Naive B cell (primary cell): ENCODE data around the gene KRT5. TPM values are rescaled to one million over a fixed set of nuclear protein-coding genes. Genes with fewer than 3 reads are reported as not detected.

Experiments used
- ATAC-seq, 2 donors: fragments of 150-1000 bp; cut with Tn5 transposase; 2 replicates each; pipeline ENCODE4 v1.10.0; 2021; ENCODE audit warnings: low read depth in 2 of 2, mild to moderate bottlenecking in 2 of 2, moderate library complexity in 2 of 2
- DNase-seq: peaks from one replicate; pipeline ENCODE4 v3.0.0; 2022
- H3K27ac Mint-ChIP-seq, 6 donors: one replicate each; pipeline ENCODE4 v1.8.0; 2020 to 2022; ENCODE audit warnings: mild to moderate bottlenecking in 6 of 6, mixed read lengths in 6 of 6, moderate library complexity in 5 of 6, inconsistent platforms in 2 of 6
- H3K27me3 Mint-ChIP-seq, 3 donors: one replicate each; pipeline ENCODE4 v1.8.0; 2021 to 2022; ENCODE audit warnings: mixed read lengths in 3 of 3, mild to moderate bottlenecking in 1 of 3
- H3K36me3 Mint-ChIP-seq, 2 donors: one replicate each; pipeline ENCODE4 v1.8.0; 2020 to 2022; ENCODE audit warnings: mixed read lengths in 2 of 2, inconsistent platforms in 1 of 2, mild to moderate bottlenecking in 1 of 2
- H3K4me1 Mint-ChIP-seq, 3 donors: one replicate each; pipeline ENCODE4 v1.8.0; 2020 to 2022; ENCODE audit warnings: mixed read lengths in 3 of 3, inconsistent platforms in 1 of 3, mild to moderate bottlenecking in 1 of 3, moderate library complexity in 1 of 3
- H3K4me3 Mint-ChIP-seq, 8 donors: one replicate each; pipeline ENCODE4 v1.8.0; 2020 to 2022; ENCODE audit warnings: mild to moderate bottlenecking in 8 of 8, mixed read lengths in 8 of 8, moderate library complexity in 8 of 8, inconsistent platforms in 2 of 8
- H3K9me3 Mint-ChIP-seq, 7 donors: one replicate each; pipeline ENCODE4 v1.8.0; 2020 to 2022; ENCODE audit warnings: mixed read lengths in 7 of 7, mild to moderate bottlenecking in 5 of 7, inconsistent platforms in 2 of 7, moderate library complexity in 1 of 7
- polyA plus RNA-seq, 6 donors: library from polyadenylated mRNA; unstranded; fragments of 300-500 nt; fragmentation: Illumina TruSeq; gene quantifications; one replicate each; pipeline ENCODE4 v1.2.3, GENCODE V29; 2021; ENCODE audit warnings: low read depth in 6 of 6

KRT5 gene
- polyA plus RNA-seq, 6 donors from 2014 or later, result not detected

DNA sequence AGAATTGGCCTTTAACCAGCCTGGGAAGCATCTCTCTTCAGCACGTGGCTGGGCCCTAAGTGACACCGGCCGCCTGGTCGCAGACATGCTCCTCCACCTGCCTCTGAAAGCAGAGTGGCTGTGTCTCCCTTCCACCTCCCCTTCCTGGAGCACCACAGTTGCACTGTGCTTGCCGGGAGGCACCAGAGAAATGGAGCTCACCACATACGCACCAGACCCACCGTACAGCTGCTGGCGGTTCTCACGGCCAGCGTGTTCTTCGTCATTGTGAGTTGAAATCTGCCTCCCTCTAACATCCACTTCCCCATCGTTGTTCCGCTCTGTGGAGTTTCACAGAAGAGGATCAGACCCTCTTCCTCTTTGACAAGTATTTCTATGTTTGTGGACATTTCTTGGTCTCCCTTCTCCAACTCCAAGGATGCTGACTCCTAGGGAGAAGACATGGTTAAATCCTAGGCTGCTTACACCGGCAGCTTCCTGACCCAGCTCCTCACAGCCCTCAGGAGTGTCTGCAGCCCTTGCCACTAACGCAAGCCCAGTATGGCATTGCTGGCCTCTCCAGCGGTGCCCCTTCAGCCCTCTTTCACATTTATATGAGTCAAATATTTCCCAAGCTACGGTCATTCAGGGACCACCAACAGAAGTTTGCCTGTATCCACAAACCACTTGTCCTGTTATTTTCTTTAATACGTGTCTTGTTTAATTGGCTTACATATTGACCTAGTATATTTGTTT lies 11.5 kb upstream of the KRT5 start:
- DNase-seq, result no peak
- Mint-ChIP-seq H3K9me3 (no peaks in the 10 kb centered on the region), H3K27me3 (peaks cover 6 to 37% (median 19%) of the 10 kb centered on the region in 3 donors), H3K27ac (no peak overlapping the region), H3K36me3 (no peaks in the 10 kb centered on the region), H3K4me3 (no peak overlapping the region), H3K4me1 (no peaks in the 10 kb centered on the region)
- ATAC-seq, result no peak

DNA sequence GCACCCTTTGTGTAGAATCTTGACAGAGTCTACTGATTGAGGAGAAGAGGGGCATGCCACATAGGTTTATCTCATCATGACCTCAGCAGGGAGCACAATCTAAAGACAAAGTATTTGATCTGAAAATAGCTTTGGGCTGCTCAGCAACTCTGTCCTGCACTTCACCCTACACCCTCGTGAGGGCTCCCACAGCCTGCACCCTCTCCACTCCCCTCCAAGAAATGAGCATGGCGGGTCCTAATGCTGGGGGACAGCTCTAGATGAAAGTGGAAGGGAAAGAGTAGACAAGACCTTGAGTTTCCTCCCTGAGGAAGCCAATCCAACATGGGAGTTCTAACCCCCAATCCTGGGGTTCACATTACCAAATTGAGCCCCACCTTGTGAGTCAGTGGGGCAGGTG lies 10.7 kb upstream of the KRT5 start:
- Mint-ChIP-seq H3K36me3 (no peaks in the 10 kb centered on the region), H3K4me1 (no peaks in the 10 kb centered on the region), H3K9me3 (no peaks in the 10 kb centered on the region), H3K27me3 (peaks cover 6 to 36% (median 19%) of the 10 kb centered on the region in 3 donors), H3K4me3 (no peak overlapping the region), H3K27ac (no peak overlapping the region)
- DNase-seq, result no peak
- ATAC-seq, result no peak

DNA sequence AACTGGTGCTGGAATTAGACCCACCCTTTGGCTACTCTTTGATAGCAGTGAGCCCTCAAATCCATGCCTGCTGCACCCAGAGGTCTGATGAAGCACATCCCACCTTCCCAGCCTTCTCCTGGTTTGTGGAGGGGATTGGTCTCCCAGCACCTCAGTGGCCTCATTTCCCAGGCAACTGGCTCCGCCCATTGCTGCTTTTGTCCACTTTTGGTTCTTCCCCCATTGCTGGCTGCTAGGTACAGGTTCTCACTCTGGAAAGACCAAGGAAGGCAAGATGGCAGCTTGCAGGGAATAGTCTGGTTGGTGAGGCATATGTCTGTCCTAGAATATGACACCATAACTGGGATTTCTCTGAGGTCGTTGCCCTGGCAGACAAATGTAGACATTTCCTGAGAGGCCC lies 10.2 kb upstream of the KRT5 start:
- no peaks in the 10 kb centered on the region for H3K9me3 Mint-ChIP-seq
- no peak for DNase-seq
- no peak overlapping the region for H3K27ac Mint-ChIP-seq
- H3K27me3 Mint-ChIP-seq, result peaks cover 6 to 31% (median 19%) of the 10 kb centered on the region in 3 donors
- no peak for ATAC-seq
- H3K4me1 Mint-ChIP-seq, result no peaks in the 10 kb centered on the region
- H3K4me3 Mint-ChIP-seq, result no peak overlapping the region
- H3K36me3 Mint-ChIP-seq, result no peaks in the 10 kb centered on the region

DNA sequence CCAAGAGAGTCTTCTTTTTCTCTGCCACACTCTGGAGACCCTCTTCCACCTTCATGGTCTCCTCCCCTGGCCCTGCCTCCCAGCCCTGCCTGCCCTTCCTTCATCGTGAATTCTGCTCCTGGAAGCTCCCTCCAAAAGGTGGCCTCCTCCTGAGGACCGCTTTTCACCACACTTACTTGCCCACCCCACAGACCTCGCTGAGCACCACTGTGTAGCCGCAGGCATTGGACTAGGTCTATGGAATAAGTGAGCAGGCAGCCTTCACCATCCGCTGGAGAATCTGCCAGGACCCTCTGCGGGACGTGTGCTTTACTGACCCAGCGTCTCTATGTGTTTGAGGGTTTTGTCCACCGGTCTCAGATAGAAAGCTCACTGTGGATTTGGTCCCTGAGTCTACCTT lies 9.7 kb upstream of the KRT5 start:
- Mint-ChIP-seq H3K27ac (no peak overlapping the region), H3K9me3 (no peaks in the 10 kb centered on the region), H3K36me3 (no peaks in the 10 kb centered on the region), H3K27me3 (peaks cover 6 to 26% (median 19%) of the 10 kb centered on the region in 3 donors), H3K4me1 (no peaks in the 10 kb centered on the region), H3K4me3 (no peak overlapping the region)
- no peak for DNase-seq
- no peak for ATAC-seq

DNA sequence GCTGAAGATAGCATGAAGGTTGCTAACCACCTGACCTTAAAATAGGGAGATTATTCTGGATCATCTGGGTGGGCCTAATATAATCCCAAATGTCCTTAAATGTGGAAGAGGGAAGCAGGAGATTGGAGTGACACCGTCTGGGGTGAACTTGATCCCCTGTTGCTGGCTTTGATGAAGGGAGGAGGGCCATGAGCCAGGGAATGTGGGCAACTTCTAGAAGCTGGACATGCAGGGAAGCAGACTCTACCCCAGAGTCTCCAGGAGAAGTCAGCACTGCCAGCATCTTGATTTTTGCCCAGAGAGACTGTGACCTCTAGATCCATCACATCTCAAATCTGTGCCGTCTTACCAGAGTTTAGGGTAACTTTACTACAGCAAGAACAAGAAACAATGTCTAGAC lies 9.2 kb upstream of the KRT5 start:
- no peaks in the 10 kb centered on the region for H3K36me3 Mint-ChIP-seq
- H3K27me3 Mint-ChIP-seq, result peaks cover 6 to 22% (median 16%) of the 10 kb centered on the region in 3 donors
- ATAC-seq, result no peak
- H3K4me3 Mint-ChIP-seq, result no peak overlapping the region
- H3K27ac Mint-ChIP-seq, result no peak overlapping the region
- no peaks in the 10 kb centered on the region for H3K4me1 Mint-ChIP-seq
- DNase-seq, result no peak
- H3K9me3 Mint-ChIP-seq, result no peaks in the 10 kb centered on the region

DNA sequence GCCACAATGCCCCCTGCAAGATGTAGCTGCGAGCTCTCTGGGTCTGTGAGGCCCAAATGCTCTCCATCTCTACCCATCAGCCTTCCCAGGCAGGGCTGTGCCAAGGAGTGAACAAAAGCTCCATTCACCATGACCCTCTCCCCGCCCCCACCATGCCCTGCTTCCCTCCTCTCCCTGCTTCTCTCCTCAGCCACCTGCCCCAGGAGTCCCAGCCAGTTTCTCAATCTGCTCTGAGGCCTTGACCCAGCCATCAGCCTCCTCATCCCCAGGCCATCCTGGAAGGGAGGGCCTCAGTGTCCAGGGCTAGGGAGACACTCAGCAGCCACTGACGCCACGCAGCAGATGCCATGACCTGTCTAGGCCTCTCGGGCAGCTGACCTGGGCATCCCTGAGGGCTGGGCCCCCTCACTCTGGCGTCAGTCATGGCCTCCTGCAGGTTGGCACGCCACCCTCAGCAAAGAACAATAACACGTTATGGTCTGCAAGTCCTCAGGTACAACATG lies 8.5 kb upstream of the KRT5 start:
- H3K4me3 Mint-ChIP-seq, result no peak overlapping the region
- H3K36me3 Mint-ChIP-seq, result no peaks in the 10 kb centered on the region
- DNase-seq (no peak), ATAC-seq (no peak)
- H3K27ac Mint-ChIP-seq, result no peak overlapping the region
- no peaks in the 10 kb centered on the region for H3K9me3 Mint-ChIP-seq
- H3K27me3 Mint-ChIP-seq, result peaks cover 6 to 16% (median 16%) of the 10 kb centered on the region in 3 donors
- H3K4me1 Mint-ChIP-seq, result no peaks in the 10 kb centered on the region

DNA sequence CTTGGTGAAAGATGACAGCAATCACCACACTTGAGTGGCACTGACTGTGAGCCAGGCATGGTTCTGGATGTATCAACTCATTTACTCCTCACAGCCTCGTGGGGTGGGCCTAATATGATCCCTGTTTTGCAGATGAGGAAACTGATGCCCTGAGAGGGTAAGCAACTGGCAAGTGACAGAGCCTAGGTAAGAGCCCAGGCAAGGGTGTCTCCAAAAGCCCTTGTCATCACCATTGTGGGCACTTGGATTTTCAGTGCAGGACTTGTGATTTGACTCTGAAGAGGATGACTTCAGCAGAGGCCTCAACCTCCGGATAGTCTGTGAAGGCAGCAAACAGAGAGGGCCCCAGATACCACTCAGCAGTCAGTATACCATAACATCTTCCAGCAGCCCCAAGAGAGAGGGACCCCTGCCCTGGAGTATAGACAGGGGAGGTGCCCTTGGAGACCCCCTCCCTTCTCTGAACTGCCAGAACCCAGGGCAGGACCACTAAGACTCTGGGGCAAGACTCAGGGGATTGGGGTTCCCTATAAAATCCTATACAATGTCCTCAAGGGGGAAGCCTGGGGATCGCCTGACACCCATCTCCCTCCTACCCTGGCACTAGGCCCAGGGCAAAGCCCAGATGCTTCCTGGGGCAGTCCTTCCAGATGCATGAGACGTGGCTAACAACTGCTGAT lies 7.1 kb upstream of the KRT5 start:
- H3K27me3 Mint-ChIP-seq, result peaks cover 2 to 21% (median 17%) of the 10 kb centered on the region in 3 donors
- H3K9me3 Mint-ChIP-seq, result no peaks in the 10 kb centered on the region
- ATAC-seq, result no peak
- no peak overlapping the region for H3K4me3 Mint-ChIP-seq
- no peak overlapping the region for H3K27ac Mint-ChIP-seq
- DNase-seq, result no peak
- H3K36me3 Mint-ChIP-seq, result no peaks in the 10 kb centered on the region
- H3K4me1 Mint-ChIP-seq, result no peaks in the 10 kb centered on the region

DNA sequence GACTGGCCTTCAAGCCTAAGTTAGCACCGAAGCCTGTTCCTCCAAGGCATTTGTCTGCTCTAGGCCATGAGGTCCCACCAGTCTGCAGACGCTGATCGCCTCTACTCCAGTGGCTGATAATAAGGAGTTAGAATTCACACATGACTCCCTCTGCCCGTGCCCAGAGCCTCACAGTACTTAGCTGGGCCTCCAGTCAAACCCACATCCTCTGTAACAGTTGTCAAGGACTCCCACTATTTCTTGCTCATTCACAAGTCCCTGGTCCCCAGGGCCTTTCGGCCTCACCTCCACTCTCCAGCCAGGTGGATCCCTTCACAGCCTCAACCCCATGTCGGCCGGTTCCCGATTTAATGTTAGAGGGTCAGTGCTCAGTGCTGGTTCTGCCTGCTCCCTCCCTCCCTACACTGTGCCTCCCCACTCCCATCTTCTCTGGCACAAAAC lies 6.3 kb upstream of the KRT5 start:
- Mint-ChIP-seq H3K4me3 (no peak overlapping the region), H3K27me3 (peaks cover 6 to 15% (median 14%) of the 10 kb centered on the region in 3 donors), H3K27ac (no peak overlapping the region), H3K4me1 (no peaks in the 10 kb centered on the region), H3K9me3 (no peaks in the 10 kb centered on the region), H3K36me3 (no peaks in the 10 kb centered on the region)
- ATAC-seq, result no peak
- DNase-seq, result no peak

DNA sequence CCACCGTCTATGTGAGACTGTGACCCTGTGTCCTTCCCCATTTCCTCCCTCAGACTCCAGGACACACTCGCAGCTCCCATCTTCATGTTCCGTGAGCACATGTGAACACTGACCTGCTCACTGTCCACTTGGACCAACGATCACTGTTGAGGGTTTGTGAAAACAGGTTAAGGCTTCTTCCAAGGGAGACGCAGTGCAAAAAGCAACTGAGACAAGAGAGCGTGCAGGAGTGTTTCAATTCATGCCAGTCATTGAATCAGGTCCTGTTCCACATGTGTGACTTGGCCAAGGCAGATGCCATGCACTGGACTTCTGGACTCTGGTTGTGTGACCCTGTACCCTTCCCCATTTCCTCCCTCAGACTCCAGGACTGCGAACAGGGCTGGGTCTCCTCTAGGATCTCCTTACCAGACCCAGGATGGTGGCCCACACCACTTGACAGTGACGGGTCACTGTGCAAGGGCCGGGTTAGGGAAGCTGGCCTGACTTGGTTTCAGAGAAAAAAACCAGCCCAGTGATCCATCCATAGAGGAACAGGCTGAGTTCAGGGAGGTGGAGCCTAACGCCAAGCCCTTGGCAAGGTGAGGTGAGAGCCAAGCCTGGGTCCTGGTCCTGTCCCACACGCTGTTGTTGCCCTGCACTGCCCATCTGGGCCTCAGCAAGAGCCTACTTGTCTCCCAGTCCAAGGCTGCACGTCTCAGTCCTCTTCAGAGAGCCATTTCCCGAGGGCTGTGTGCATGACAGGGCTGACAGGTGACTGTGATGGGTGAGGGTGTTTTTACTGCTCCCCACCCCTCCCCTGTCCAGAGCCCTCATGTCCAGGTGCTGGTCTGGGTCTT lies 5.7 kb upstream of the KRT5 start:
- DNase-seq, result no peak
- no peak for ATAC-seq
- no peak overlapping the region for H3K4me3 Mint-ChIP-seq
- no peak overlapping the region for H3K27ac Mint-ChIP-seq
- H3K4me1 Mint-ChIP-seq, result no peaks in the 10 kb centered on the region
- peaks cover 7 to 14% (median 12%) of the 10 kb centered on the region in 3 donors for H3K27me3 Mint-ChIP-seq
- H3K36me3 Mint-ChIP-seq, result no peaks in the 10 kb centered on the region
- H3K9me3 Mint-ChIP-seq, result no peaks in the 10 kb centered on the region

DNA sequence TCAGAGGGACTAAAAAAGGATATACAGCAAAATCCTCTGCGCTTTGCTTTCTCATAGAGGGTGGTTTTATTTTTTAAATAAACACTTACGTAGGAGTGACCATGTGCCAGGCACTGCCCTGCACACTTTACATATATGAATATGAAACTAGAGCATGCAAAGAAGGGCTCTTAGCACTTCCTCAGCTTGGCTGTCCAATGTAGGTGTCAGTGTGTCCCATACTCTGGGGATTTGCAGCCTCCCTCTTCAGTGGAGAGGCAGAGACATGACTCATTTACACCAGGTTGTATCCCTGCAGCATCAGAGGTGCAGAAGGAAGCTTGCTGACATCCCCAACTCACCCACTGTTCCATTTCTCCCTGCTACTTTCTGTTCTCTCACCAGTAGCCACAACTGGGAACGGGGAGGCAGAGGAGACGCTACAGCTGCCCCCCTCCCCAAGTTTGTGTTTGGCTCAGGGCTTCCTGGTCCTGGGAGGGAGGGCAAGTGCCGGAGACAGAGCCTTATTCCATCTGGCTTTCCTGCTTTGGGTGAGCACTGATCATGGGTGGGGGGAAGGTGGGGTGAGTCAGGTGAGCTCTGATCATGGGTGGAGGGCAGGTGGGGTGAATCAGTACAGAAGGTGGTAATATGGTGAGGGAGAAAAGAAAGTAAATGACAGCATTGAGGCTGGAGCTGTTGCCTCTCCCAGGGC lies 4.9 kb upstream of the KRT5 start:
- Mint-ChIP-seq H3K27me3 (peaks cover 7 to 14% (median 12%) of the 10 kb centered on the region in 3 donors), H3K36me3 (no peaks in the 10 kb centered on the region), H3K4me1 (no peaks in the 10 kb centered on the region), H3K27ac (no peak overlapping the region), H3K4me3 (no peak overlapping the region), H3K9me3 (no peaks in the 10 kb centered on the region)
- ATAC-seq (no peak), DNase-seq (no peak)

DNA sequence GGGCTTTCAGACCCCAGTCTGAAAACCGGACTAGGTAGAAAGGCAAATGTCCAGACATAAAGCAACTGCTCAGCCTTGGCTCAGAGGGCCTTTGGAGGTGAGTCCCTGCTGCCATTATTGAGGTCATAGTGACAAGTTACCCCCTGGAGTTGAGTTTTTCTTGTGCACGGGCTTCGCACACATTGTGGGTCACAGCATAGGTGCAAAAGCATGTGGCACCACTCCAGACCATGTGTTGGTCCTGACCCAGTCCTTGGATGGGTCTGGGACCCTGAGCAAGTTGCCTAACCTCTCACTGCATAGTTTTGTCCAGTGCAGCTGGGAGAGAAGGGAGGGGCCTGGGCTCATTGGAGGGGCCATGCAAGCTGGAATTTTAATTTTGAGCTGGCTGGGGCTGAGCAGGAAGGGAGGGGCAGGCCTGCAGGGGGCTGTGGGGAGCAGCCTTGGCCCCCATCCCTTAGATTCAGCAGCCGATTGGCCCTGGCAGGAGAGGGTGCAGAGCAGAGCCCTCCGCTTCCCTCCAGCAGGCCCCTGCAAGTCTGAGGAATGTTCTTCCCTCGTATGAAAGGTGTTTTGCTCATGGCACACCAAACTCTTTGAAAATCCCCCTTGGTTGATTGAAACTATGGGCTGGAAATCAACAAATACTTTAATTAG lies 4.2 kb upstream of the KRT5 start:
- H3K4me3 Mint-ChIP-seq, result no peak overlapping the region
- H3K9me3 Mint-ChIP-seq, result no peaks in the 10 kb centered on the region
- DNase-seq (no peak), ATAC-seq (no peak)
- no peaks in the 10 kb centered on the region for H3K36me3 Mint-ChIP-seq
- H3K27me3 Mint-ChIP-seq, result peaks cover 7 to 14% (median 12%) of the 10 kb centered on the region in 3 donors
- H3K27ac Mint-ChIP-seq, result no peak overlapping the region
- H3K4me1 Mint-ChIP-seq, result no peaks in the 10 kb centered on the region

DNA sequence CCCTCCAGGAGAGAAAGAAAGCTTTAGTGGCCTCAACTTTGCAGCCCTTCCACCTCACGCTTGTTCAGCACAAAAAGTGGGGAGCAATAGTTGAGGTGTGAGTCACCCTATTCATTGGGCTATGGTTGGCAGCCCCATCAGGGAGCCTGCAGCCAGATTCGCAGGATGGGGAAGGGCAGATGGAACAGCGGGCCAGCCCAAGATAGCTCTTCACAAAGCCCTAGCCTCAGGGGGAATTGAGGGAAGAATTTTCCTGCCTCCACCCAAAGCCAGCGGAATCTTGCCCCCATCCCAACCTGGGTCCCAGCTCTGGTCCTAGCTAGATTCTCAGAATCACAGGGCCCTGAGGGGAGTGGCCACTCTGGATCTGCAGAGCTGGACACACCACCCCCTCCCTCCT lies 3.6 kb upstream of the KRT5 start:
- peaks cover 9 to 12% (median 10%) of the 10 kb centered on the region in 3 donors for H3K27me3 Mint-ChIP-seq
- no peaks in the 10 kb centered on the region for H3K9me3 Mint-ChIP-seq
- H3K4me1 Mint-ChIP-seq, result no peaks in the 10 kb centered on the region
- H3K27ac Mint-ChIP-seq, result no peak overlapping the region
- ATAC-seq (no peak), DNase-seq (no peak)
- H3K36me3 Mint-ChIP-seq, result no peaks in the 10 kb centered on the region
- H3K4me3 Mint-ChIP-seq, result no peak overlapping the region
